Loucy (cell line): ENCODE results near the gene EIF4G3.
A peak's percentile ranks its signal among the peaks of the same experiment; 100 is the strongest.

Experiments used
- H2AFZ ChIP-seq: fragments of 200-600 bp; sonication (generic); 2 replicates; pipeline ENCODE4 v1.6.0; 2016; ENCODE audit warnings: antibody characterized with exemption, mild to moderate bottlenecking, low read length, moderate library complexity
- H3F3A ChIP-seq: fragments of 200-600 bp; 2 replicates; pipeline ENCODE4 v1.6.0; 2016; ENCODE audit warnings: antibody characterized with exemption, low read depth, mild to moderate bottlenecking
- H3K27me3 ChIP-seq: fragments of 200-600 bp; sonication (generic); 2 replicates; pipeline ENCODE4 v1.6.1; 2014; ENCODE audit warnings: low read length, mild to moderate bottlenecking; ENCODE audit not compliant: insufficient read depth, poor library complexity, severe bottlenecking
- H3K36me3 ChIP-seq: fragments of 200-600 bp; sonication (generic); 2 replicates; pipeline ENCODE4 v1.6.1; 2016; ENCODE audit warnings: low read length; ENCODE audit not compliant: insufficient read depth
- H3K4me1 ChIP-seq: fragments of 200-600 bp; sonication (generic); 2 replicates; pipeline ENCODE4 v1.5.1; 2014; ENCODE audit warnings: low read length, mild to moderate bottlenecking; ENCODE audit not compliant: insufficient read depth, poor library complexity, severe bottlenecking
- H3K4me2 ChIP-seq: fragments of 200-600 bp; sonication (generic); 2 replicates; pipeline ENCODE4 v1.6.0; 2014; ENCODE audit warnings: antibody characterized with exemption, low read length, low read depth, mild to moderate bottlenecking; ENCODE audit not compliant: poor library complexity, severe bottlenecking
- H3K4me3 ChIP-seq: fragments of 200-600 bp; sonication (generic); 2 replicates; pipeline ENCODE4 v1.5.1; 2014; ENCODE audit warnings: low read length, mild to moderate bottlenecking, mixed read lengths; ENCODE audit not compliant: poor library complexity, severe bottlenecking
- H3K79me2 ChIP-seq: fragments of 200-600 bp; sonication (generic); 2 replicates; pipeline ENCODE4 v1.6.1; 2014; ENCODE audit warnings: low read length; ENCODE audit not compliant: insufficient read depth
- H3K9ac ChIP-seq: fragments of 200-600 bp; sonication (generic); 2 replicates; pipeline ENCODE4 v1.6.0; 2014; ENCODE audit warnings: mild to moderate bottlenecking, low read depth, low read length, moderate library complexity; ENCODE audit not compliant: poor library complexity, severe bottlenecking
- H3K9me2 ChIP-seq: fragments of 200-600 bp; sonication (generic); replicated peaks from 2 replicates; pipeline ENCODE4 v1.6.1; 2016; ENCODE audit warnings: low read depth, low read length, mixed read lengths
- H3K9me3 ChIP-seq: fragments of 200-600 bp; sonication (generic); 2 replicates; pipeline ENCODE4 v1.6.1; 2014; ENCODE audit warnings: mild to moderate bottlenecking, antibody characterized with exemption, low read length, low read depth; ENCODE audit not compliant: insufficient read depth
- H4K20me1 ChIP-seq: fragments of 200-600 bp; sonication (generic); 2 replicates; pipeline ENCODE4 v1.6.0; 2014; ENCODE audit warnings: antibody characterized with exemption, low read length, mild to moderate bottlenecking; ENCODE audit not compliant: insufficient read depth, poor library complexity, severe bottlenecking
- CTCF ChIP-seq: fragments of 200-600 bp; sonication (generic); conservative IDR thresholded peaks from 2 replicates; pipeline ENCODE4 v1.5.1; 2014; ENCODE audit warnings: mild to moderate bottlenecking, antibody characterized with exemption, low read length
- EZH2phosphoT487 ChIP-seq: fragments of 200-600 bp; IDR thresholded peaks from 2 replicates; pipeline ENCODE4 v1.6.1; 2018; ENCODE audit warnings: antibody characterized with exemption, mild to moderate bottlenecking, moderate library complexity, borderline replicate concordance

Gene EIF4G3

DNA sequence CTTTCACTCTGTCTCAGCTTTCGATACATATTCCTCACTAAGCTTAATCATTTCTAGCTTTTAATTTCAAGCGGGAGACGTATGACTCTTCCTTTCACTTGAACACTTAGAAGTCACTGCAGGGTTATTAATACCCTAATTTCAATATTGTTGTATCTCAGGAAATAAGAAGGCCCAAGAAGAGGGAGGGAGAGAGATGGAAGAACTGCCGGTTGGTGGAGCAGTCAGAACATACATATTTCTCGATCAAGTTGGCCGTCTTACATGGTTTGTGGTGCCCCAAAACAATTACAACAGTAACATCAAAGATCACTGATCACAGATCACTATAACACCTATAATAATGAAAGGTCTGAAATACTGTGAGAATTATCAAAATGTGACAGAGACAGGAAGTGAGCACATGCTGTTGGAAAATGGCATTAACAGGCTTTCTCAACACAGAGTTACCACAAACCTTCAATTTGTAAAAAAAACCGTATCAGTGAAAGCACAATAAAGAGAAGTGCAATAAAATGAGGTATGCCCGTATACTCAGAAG is 244.2 kb downstream of the EIF4G3 start:
- H3F3A ChIP-seq, result 0 out of 2 replicates have a peak, but pooled peaks cover 3% of the 10 kb centered on the region
- H3K4me1 ChIP-seq, result peaks cover 15% of the 10 kb centered on the region
- H3K9me3 ChIP-seq, result no peaks in the 10 kb centered on the region
- H3K79me2 ChIP-seq, result no peaks in the 10 kb centered on the region
- H3K4me2 ChIP-seq, result peak overlapping the region; percentile 32
- no peaks in the 10 kb centered on the region for H4K20me1 ChIP-seq
- H3K4me3 ChIP-seq, result no peak overlapping the region
- TF ChIP-seq CTCF (no peak), EZH2phosphoT487 (no peak)
- H3K27me3 ChIP-seq, result no peaks in the 10 kb centered on the region
- no peaks in the 10 kb centered on the region for H3K36me3 ChIP-seq
- peak overlapping the region; percentile 6 for H3K9ac ChIP-seq
- no peaks in the 10 kb centered on the region for H3K9me2 ChIP-seq
- H2AFZ ChIP-seq, result 0 out of 2 replicates have a peak overlapping the region, but pooled peaks have one; percentile 11

DNA sequence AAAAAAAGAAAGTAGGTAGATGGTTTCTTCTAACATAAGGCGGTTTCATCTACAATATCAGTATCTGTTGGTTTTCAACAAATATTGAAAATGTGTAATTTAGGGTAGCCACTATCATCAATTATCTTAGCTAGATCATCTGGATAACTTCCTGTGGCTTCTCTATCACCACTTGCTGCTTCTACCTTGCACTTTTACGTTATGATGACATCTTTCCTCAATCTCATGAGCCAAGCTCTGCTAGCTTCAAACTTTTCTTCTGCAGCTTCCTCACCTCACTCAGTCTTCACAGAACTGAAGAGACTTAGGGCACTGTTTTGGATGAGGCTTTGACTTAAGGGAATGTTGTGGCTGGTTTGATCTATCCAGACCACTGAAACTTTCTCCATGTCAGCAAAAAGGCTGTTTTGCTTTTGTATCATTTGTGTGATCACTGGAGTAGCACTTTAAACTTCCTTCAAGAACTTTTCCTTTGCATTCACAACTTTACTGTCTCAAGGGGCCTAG is 244.7 kb downstream of the EIF4G3 start:
- Histone ChIP-seq H3K4me2 (peak overlapping the region; percentile 32), H3K27me3 (no peaks in the 10 kb centered on the region), H3K4me3 (no peak overlapping the region), H3K9me3 (no peaks in the 10 kb centered on the region), H4K20me1 (no peaks in the 10 kb centered on the region), H3K36me3 (no peaks in the 10 kb centered on the region), H3K9ac (peak overlapping the region; percentile 6), H3K4me1 (peaks cover 15% of the 10 kb centered on the region), H3F3A (0 out of 2 replicates have a peak, but pooled peaks cover 3% of the 10 kb centered on the region), H2AFZ (no peak overlapping the region), H3K79me2 (no peaks in the 10 kb centered on the region), H3K9me2 (no peaks in the 10 kb centered on the region)
- TF ChIP-seq EZH2phosphoT487, result no peak
- no peak for TF ChIP-seq CTCF

DNA sequence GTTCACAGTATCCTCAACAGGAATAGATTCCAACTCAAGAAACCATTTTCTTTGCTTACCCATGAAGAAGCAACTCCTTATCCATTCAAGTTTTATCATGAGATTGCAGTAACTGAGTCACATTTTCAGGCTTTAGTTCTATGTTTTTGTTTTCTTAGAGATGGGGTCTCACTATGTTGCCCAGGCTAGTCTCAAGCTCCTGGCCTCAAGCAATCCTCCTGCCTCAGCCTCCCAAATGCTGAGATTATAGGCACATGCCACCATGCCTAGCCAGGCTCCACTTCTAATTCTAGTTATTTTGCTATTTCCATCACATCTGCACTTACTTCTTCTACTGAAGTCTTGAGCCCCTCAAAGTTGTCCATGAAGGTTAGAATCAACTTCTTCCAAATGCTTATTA is 246.3 kb downstream of the EIF4G3 start:
- H3K27me3 ChIP-seq, result no peaks in the 10 kb centered on the region
- TF ChIP-seq EZH2phosphoT487, result no peak
- no peak for TF ChIP-seq CTCF
- H3K36me3 ChIP-seq, result no peaks in the 10 kb centered on the region
- no peaks in the 10 kb centered on the region for H4K20me1 ChIP-seq
- no peak overlapping the region for H3K4me2 ChIP-seq
- H3K9me3 ChIP-seq, result no peaks in the 10 kb centered on the region
- H3K4me1 ChIP-seq, result peaks cover 15% of the 10 kb centered on the region
- H3K4me3 ChIP-seq, result no peak overlapping the region
- no peak overlapping the region for H2AFZ ChIP-seq
- no peaks in the 10 kb centered on the region for H3K79me2 ChIP-seq
- H3K9ac ChIP-seq, result no peak overlapping the region
- 0 out of 2 replicates have a peak, but pooled peaks cover 3% of the 10 kb centered on the region for H3F3A ChIP-seq
- no peaks in the 10 kb centered on the region for H3K9me2 ChIP-seq
